Activated T-cell treated with anti-CD3 and anti-CD28 coated beads for 1 hour (primary cell): ENCODE results near the gene FARSB.

ENCODE experiments used
- DNase-seq: peaks from one replicate; pipeline ENCODE4 v3.0.0-alpha.2; 2020; ENCODE audit warnings: low read depth

The FARSB gene

GRCh38 chr2:222548992-222549391, 106.9 kb downstream of the FARSB start:
- no peak for DNase-seq

GRCh38 chr2:222547083-222547482, 108.8 kb downstream of the FARSB start:
- DNase-seq: no peak

DNA sequence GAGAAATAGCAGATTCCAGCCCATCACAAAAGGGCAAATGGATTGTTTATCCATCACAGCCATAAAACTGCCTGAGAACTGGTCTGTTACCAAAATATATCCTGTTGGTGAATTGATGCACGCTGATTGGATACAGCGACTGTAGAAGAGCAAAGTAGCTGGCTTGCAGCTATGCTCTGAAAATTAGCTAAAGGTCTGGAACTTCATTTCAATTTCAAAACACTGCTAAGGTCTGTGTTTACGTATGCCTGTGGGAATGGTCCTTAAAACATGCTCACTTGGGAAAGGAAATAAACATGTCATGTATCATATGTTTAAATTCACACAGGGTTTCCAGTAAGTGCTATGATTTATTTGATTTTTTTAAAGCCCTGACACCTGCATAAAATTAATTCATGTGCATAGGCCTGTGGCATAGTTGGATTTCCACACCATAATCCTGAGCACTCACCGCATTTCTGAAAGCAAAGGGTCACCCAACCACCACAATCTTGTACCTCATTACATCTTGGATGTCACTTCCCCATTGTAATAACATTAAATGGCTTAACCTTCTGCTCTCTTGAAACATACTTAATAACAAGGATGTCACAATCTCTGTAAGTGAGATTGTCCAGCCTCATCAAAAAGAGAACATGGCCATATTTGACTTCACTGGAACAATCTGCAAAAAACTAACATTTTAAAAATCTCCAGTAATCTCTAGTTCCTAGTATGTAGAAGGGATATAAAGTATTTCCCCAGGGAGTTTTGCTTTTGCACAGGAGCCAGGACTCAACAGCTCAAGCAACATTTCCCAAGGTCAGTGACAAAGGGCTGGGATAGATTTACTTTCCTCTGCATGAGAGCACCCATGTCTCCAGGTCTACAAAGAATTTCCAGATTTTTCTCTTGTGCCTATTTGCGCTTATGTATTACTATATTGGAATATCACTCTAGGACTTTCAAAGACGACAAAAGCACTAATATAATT, 109.8 kb downstream of the FARSB start:
- DNase-seq: no peak

- DNase-seq: no peak
Measured at GRCh38 chr2:222544661-222545060, 111.2 kb downstream of the FARSB start.

DNA sequence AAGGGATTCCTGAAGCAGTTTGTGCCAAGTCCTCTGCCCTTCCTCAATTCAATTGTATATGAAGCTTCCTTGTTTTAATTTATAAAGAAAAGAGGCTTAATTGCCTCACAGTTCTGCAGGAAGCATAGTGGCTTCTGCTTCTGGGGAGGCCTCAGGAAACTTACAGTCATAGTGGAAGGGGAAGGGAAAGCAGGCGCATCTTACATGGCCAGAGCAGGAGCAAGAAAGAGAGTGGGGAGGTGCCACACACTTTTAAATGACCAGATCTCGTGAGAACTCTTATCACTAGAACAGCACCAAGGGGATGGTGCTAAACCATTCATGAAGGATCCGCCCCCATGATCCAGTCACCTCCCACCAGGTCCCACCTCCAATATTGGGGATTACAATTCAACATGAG, 117.4 kb downstream of the FARSB start:
- DNase-seq: no peak

GRCh38 chr2:222535477-222535876, 120.4 kb downstream of the FARSB start:
- no peak for DNase-seq

DNA sequence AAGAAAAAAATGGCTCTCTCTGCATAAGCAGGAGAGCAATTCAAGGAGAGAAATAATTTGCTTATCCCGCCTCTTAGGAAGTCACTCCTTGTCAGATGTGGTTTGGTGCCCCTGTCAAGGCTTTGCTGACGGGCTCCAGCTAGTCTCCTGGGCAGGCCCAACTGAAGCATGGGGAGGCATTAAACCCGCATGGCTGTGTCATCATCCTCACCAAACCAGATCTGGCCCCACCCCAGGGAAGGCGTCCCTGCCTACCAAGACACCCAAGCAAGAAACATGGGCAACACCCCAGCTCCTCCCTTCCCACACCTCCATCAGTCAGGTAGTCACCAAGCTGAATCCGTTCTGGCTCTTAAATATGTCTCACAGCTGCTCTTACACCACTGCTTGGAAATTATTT, 123.6 kb downstream of the FARSB start:
- DNase-seq: no peak

DNA sequence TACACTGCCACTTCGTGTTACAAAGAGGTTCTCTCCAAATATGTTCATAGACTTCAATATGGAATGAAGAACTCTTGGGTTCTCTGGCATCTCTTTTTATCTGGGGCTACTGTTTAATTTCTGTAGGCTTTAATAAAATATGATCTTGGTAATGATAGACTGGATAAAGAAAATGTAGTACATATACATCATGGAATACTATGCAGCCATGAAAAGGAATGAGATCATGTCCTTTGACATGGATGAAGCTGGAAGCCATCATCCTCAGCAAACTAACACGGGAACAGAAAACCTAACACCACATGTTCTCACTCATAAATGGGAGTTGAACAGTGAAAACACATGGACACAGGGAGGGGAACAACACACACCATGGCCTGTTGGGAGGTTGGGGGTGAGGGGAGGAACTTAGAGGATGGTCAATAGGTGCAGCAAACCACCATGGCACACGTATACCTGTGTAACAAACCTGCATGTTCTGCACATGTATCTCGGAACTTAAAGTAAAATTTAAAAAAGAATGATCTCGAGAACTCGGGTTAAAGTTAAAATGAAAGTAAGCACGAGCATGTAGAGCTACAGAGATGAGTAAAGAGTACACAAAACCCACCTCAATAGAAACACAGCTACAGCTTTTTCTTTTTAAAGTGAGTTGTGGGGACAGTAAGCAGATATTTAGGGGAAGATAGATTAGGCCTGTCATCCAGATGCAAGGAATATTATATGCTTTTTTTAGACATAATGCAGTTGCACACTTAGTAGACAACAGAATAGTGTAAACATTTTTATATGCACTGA, 129.2 kb downstream of the FARSB start:
- no peak for DNase-seq

GRCh38 chr2:222525811-222526210, 130.1 kb downstream of the FARSB start:
- no peak for DNase-seq

GRCh38 chr2:222523783-222524544, 131.9 kb downstream of the FARSB start:
- DNase-seq: no peak

- DNase-seq: no peak
Measured at GRCh38 chr2:222522082-222522481, 133.8 kb downstream of the FARSB start.

DNA sequence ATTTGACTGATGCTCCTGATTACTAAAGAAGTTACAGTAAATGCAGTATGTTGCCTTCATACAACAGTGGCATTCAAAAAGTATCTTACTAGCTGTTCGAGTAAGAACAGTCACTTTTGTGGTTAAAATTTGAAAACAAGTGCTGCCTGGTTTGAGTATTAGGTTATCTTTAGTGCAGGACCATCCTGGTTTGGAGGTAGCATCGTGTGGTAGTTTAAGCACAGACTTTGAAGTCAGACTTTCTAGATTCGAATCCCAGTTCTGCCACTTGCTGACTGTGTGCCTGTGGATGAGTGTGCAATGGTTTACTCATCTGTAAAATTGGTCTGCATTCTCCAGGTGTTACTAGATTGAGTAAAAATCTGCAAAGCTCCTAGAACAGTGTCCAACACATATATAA, 134.8 kb downstream of the FARSB start:
- DNase-seq: no peak
